ENCODE measurements around the gene PPP1R36.

PPP1R36 gene

GRCh38 chr14:64504310-64504896 lies 45.4 kb upstream of the PPP1R36 start, which contains the start of gene ZBTB1:
Gene ZBTB1 (plus strand): TSS chr14:64504770. CDS start chr14:64521505, 16,735 bp downstream.
- in situ Hi-C loops (cut with HindIII; ENCODE audit: low sequenced_read_pairs) = no loop called here
- DNase-seq (ENCODE audit: low read depth, low spot score) = peak; percentile 93
- peak within 1 kb of the TSS; percentile 92 for H3K4me3 ChIP-seq (ENCODE audit: low read depth, low read length)
- no peak for TF ChIP-seq CTCF (IDR thresholded peaks at IDR 0.05; ENCODE audit: low read depth, low read length)

GRCh38 chr14:64504897-64505794 lies 44.6 kb upstream of the PPP1R36 start:
- in situ Hi-C loops (cut with HindIII; ENCODE audit: low sequenced_read_pairs) = no loop called here

GRCh38 chr14:64506721-64507120 lies 43.0 kb upstream of the PPP1R36 start:
- in situ Hi-C loops (cut with HindIII; ENCODE audit: low sequenced_read_pairs) = no loop called here
- no peak for DNase-seq (ENCODE audit: low read depth, low spot score)

More at GRCh38 chr14:64504897-64505794, 44.6 kb upstream of the PPP1R36 start:
- TF ChIP-seq CTCF (IDR thresholded peaks at IDR 0.05; ENCODE audit: low read depth, low read length) = no peak
- H3K4me3 ChIP-seq (ENCODE audit: low read depth, low read length) = peak overlapping the region; percentile 92
- peak; percentile 90 for DNase-seq (ENCODE audit: low read depth, low spot score)

GRCh38 chr14:64507376-64508156 lies 42.2 kb upstream of the PPP1R36 start:
- no peak for DNase-seq (ENCODE audit: low read depth, low spot score)
- in situ Hi-C loops (cut with HindIII; ENCODE audit: low sequenced_read_pairs) = no loop called here
- no peak for TF ChIP-seq CTCF (IDR thresholded peaks at IDR 0.05; ENCODE audit: low read depth, low read length)
- no peak overlapping the region for H3K4me3 ChIP-seq (ENCODE audit: low read depth, low read length)

More at GRCh38 chr14:64506721-64507120, 43.0 kb upstream of the PPP1R36 start:
- no peak for TF ChIP-seq CTCF (IDR thresholded peaks at IDR 0.05; ENCODE audit: low read depth, low read length)
- peak overlapping the region; percentile 10 for H3K4me3 ChIP-seq (ENCODE audit: low read depth, low read length)

DNA sequence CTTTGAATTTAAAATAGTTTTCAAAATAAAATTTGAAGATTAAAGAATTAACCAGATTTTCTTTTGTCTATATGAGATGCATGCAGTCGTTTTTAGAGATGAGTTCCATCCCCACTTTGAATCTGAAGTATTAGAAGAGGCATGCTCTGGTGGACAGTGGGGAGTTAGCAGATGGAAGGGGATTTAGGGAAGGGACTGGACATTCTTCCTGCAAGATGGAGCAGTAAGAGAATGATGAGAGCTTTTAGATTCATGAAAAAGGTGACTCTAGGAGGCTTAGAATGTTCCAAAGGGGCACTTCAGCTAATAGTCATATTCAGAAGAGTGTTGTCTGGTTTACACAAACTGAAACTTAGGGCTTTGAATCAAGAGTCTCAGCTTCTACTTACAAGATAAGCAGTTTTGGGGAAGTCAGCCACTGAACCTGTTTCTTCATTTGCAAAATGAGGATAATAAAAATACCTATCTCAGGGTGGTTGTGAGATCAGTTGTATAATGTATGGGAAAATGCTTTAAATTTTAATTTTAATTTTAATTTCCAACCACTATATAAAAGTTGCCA lies 41.5 kb upstream of the PPP1R36 start:
- no peak for DNase-seq (ENCODE audit: low read depth, low spot score)
- no peak for TF ChIP-seq CTCF (IDR thresholded peaks at IDR 0.05; ENCODE audit: low read depth, low read length)
- in situ Hi-C loops (cut with HindIII; ENCODE audit: low sequenced_read_pairs) = no loop called here
- H3K4me3 ChIP-seq (ENCODE audit: low read depth, low read length) = no peak overlapping the region

DNA sequence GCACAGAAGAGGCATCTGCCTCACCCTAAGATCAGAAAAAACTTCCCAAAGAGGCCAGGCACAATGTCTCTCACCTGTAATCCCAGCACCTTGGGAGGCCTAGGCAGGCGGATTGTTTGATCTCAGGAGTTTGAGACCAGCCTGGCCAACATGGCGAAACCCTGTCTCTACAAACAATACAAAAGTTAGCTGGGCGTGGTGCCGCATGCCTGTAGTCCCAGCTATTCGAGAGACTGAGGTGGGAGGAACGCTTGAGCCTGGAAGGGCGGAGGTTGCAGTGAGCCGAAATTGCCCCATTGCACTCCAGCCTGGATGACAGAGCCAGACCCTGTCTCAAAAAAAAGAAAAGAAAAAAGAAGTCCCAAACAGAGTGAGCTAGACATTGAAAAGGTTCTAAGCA lies 40.7 kb upstream of the PPP1R36 start:
- DNase-seq (ENCODE audit: low read depth, low spot score) = no peak
- TF ChIP-seq CTCF (IDR thresholded peaks at IDR 0.05; ENCODE audit: low read depth, low read length) = no peak
- H3K4me3 ChIP-seq (ENCODE audit: low read depth, low read length) = no peak overlapping the region
- in situ Hi-C loops (cut with HindIII; ENCODE audit: low sequenced_read_pairs) = no loop called here

Measured in astrocyte of the spinal cord (primary cell).